PC-9 (cell line): Measurements from ENCODE around the gene TOX2. TPM values are rescaled to one million over a fixed set of nuclear protein-coding genes. Genes with fewer than 3 reads are reported as not detected.

ENCODE experiments used
- BruUV-seq: library from RNA; stranded (reverse); fragments of 400-500 nt; replicated peaks from 2 replicates; lab custom pipeline; 2021; lab: Mats Ljungman, UMichigan
- CTCF ChIA-PET: fragments of 300-600 bp; sonication (Branson Sonifier 250); formaldehyde crosslinking; loops from one replicate; lab custom pipeline; 2022; ENCODE audit warnings: antibody characterized with exemption; lab: Charles Lee
- POLR2A ChIA-PET: fragments of 300-600 bp; sonication (Branson Sonifier 250); formaldehyde crosslinking; loops from one replicate; lab custom pipeline; 2022; ENCODE audit warnings: antibody characterized with exemption; ENCODE audit not compliant: unreplicated experiment; lab: Charles Lee
- DNase-seq, 2 experiments: peaks; one replicate each; pipeline versions ENCODE4 v3.0.0 to v3.0.0-alpha.2; 2015 to 2022; ENCODE audit warnings: mixed read lengths in 1 of 2
- H2AFZ ChIP-seq: fragments of 200-600 bp; sonication (generic); 2 replicates; pipeline ENCODE4 v1.8.1; 2017; ENCODE audit warnings: antibody characterized with exemption
- H3F3A ChIP-seq: fragments of 200-600 bp; sonication (generic); 2 replicates; pipeline ENCODE4 v1.8.1; 2017; ENCODE audit warnings: antibody characterized with exemption, mild to moderate bottlenecking, low read depth; ENCODE audit not compliant: insufficient read depth
- H3K27ac ChIP-seq: fragments of 200-600 bp; sonication (generic); 2 replicates; pipeline ENCODE4 v1.6.1; 2016; ENCODE audit warnings: mixed run types
- H3K27me3 ChIP-seq: fragments of 200-600 bp; sonication (generic); 2 replicates; pipeline ENCODE4 v1.6.1; 2016; ENCODE audit warnings: low read depth, mixed run types; ENCODE audit not compliant: insufficient read depth
- H3K36me3 ChIP-seq: fragments of 200-600 bp; sonication (generic); 2 replicates; pipeline ENCODE4 v1.6.1; 2016; ENCODE audit warnings: low read depth, mixed run types
- H3K4me1 ChIP-seq: fragments of 200-600 bp; sonication (generic); replicated peaks from 2 replicates; pipeline ENCODE4 v1.6.1; 2016; ENCODE audit warnings: mixed run types; ENCODE audit not compliant: insufficient read depth
- H3K4me2 ChIP-seq: fragments of 200-600 bp; sonication (generic); 2 replicates; pipeline ENCODE4 v1.6.1; 2017; ENCODE audit warnings: mixed run types
- H3K4me3 ChIP-seq: fragments of 200-600 bp; sonication (generic); 2 replicates; pipeline ENCODE4 v1.6.1; 2016; ENCODE audit warnings: mixed run types
- H3K79me2 ChIP-seq: fragments of 200-600 bp; sonication (generic); 2 replicates; pipeline ENCODE4 v1.6.1; 2017; ENCODE audit warnings: low read depth, mixed run types
- H3K9me2 ChIP-seq: fragments of 200-600 bp; sonication (generic); 2 replicates; pipeline ENCODE4 v1.8.1; 2017; ENCODE audit warnings: mild to moderate bottlenecking; ENCODE audit not compliant: insufficient read depth
- H3K9me3 ChIP-seq: fragments of 200-600 bp; sonication (generic); 2 replicates; pipeline ENCODE4 v1.8.1; 2016; ENCODE audit warnings: low read depth; ENCODE audit not compliant: insufficient read depth
- H4K20me1 ChIP-seq: fragments of 200-600 bp; sonication (generic); 2 replicates; pipeline ENCODE4 v1.8.1; 2017; ENCODE audit not compliant: insufficient read depth
- CTCF ChIP-seq: fragments of 200-600 bp; sonication (generic); conservative IDR thresholded peaks from 2 replicates; pipeline ENCODE4 v1.6.1; 2017; ENCODE audit warnings: mixed run types, antibody characterized with exemption, mild to moderate bottlenecking, moderate library complexity
- EZH2 ChIP-seq: fragments of 200-600 bp; sonication (generic); IDR thresholded peaks from 2 replicates; pipeline ENCODE4 v1.8.0; 2017; ENCODE audit warnings: antibody characterized with exemption, low read depth
- intact Hi-C: fragments of 100-400 bp; cut with micrococcal nuclease; formaldehyde crosslinking; loops from one replicate; pipeline ENCODE4 v1.10.0; 2022; ENCODE audit not compliant: unreplicated experiment
- total RNA-seq: library from RNA; stranded (reverse); gene quantifications from 2 replicates; pipeline ENCODE4 v1.2.3, GENCODE V29; 2021

TOX2 gene
- total RNA-seq, 1 experiment from 2014 or later, result 30.1 TPM

- H3K4me1 ChIP-seq, result peaks cover 26% of the 10 kb centered on the region
- no peak overlapping the region for H3K27ac ChIP-seq
- TF ChIP-seq CTCF (no peak), EZH2 (no peak)
- H3K79me2 ChIP-seq, result peaks cover 27% of the 10 kb centered on the region; the same call in 1 of the 2 replicates
- H3K27me3 ChIP-seq, result no peaks in the 10 kb centered on the region
- intact Hi-C loops, result loop anchor here (5.0 to 10.0 kb wide), 2 partner anchors 73 to 170 kb away; no protein-coding TSS in a partner anchor
- H3K36me3 ChIP-seq, result 0 out of 2 replicates have a peak, but pooled peaks cover 6% of the 10 kb centered on the region
- ChIA-PET POLR2A (no interaction called here), CTCF (no interaction called here)
- H2AFZ ChIP-seq, result no peak overlapping the region
- H4K20me1 ChIP-seq, result 0 out of 2 replicates have a peak, but pooled peaks cover 3% of the 10 kb centered on the region
- DNase-seq, result no peak
- BruUV-seq, result no TSS peak
- no peak overlapping the region for H3K4me2 ChIP-seq
- no peak overlapping the region for H3K4me3 ChIP-seq
- H3F3A ChIP-seq, result peaks cover 30% of the 10 kb centered on the region
- H3K9me2 ChIP-seq, result no peaks in the 10 kb centered on the region
- no peaks in the 10 kb centered on the region for H3K9me3 ChIP-seq
Observed at GRCh38 chr20:44014807-44015732, 100.4 kb downstream of the TOX2 start.

GRCh38 chr20:44015733-44016103 lies 101.1 kb downstream of the TOX2 start:
- BruUV-seq, result no TSS peak

More at GRCh38 chr20:44015733-44016103, 101.1 kb downstream of the TOX2 start:
- H3F3A ChIP-seq, result peaks cover 30% of the 10 kb centered on the region
- peaks cover 26% of the 10 kb centered on the region for H3K4me1 ChIP-seq
- H3K4me2 ChIP-seq, result no peak overlapping the region
- H3K4me3 ChIP-seq, result no peak overlapping the region
- intact Hi-C loops, result loop anchor here (5.0 to 10.0 kb wide), 2 partner anchors 73 to 171 kb away; no protein-coding TSS in a partner anchor
- 0 out of 2 replicates have a peak, but pooled peaks cover 6% of the 10 kb centered on the region for H3K36me3 ChIP-seq
- H3K9me2 ChIP-seq, result no peaks in the 10 kb centered on the region
- H3K9me3 ChIP-seq, result no peaks in the 10 kb centered on the region
- TF ChIP-seq CTCF (no peak), EZH2 (no peak)
- ChIA-PET POLR2A (no interaction called here), CTCF (no interaction called here)
- no peak overlapping the region for H3K27ac ChIP-seq
- DNase-seq, result no peak
- 0 out of 2 replicates have a peak, but pooled peaks cover 3% of the 10 kb centered on the region for H4K20me1 ChIP-seq
- H2AFZ ChIP-seq, result no peak overlapping the region
- peaks cover 27% of the 10 kb centered on the region; the same call in 1 of the 2 replicates for H3K79me2 ChIP-seq
- no peaks in the 10 kb centered on the region for H3K27me3 ChIP-seq
